Effector CD8-positive, alpha-beta T cell (primary cell): ENCODE measurements around the gene HNF1A.
"Not testable (repeated sequence)": the region's sequence is repeated elsewhere in the genome, so short reads cannot be mapped to it uniquely, and the experiment has no call there.

ENCODE experiments used
- DNase-seq: peaks from one replicate; lab custom pipeline; 2025; lab: John Stamatoyannopoulos, UW

The HNF1A gene

GRCh38 chr12:121011820-121012219 lies 33.5 kb downstream of the HNF1A start:
- no peak for DNase-seq

GRCh38 chr12:121013715-121014114 lies 35.4 kb downstream of the HNF1A start:
- DNase-seq: no peak

GRCh38 chr12:121015825-121016766 lies 37.8 kb downstream of the HNF1A start, which contains the start of gene C12orf43:
Gene C12orf43 (minus strand): TSS chr12:121016487. CDS start chr12:121016474, 13 bp downstream.
- peak; percentile 86 for DNase-seq

GRCh38 chr12:121017966-121018491 lies 39.7 kb downstream of the HNF1A start:
- no peak for DNase-seq

GRCh38 chr12:121018860-121019617 lies 40.7 kb downstream of the HNF1A start:
- no peak for DNase-seq

- no peak for DNase-seq
Observed at GRCh38 chr12:121021754-121022153, 43.4 kb downstream of the HNF1A start.

- no peak for DNase-seq
Observed at GRCh38 chr12:121022713-121023112, 44.4 kb downstream of the HNF1A start.

GRCh38 chr12:121023799-121024198 lies 45.5 kb downstream of the HNF1A start:
- no peak for DNase-seq

GRCh38 chr12:121025442-121026226 lies 47.3 kb downstream of the HNF1A start:
- DNase-seq: no peak

- DNase-seq: no peak
Observed at GRCh38 chr12:121026274-121027045, 48.1 kb downstream of the HNF1A start.

- DNase-seq: no peak
Observed at GRCh38 chr12:121030576-121031212, 52.4 kb downstream of the HNF1A start.

GRCh38 chr12:121033625-121034349 lies 55.4 kb downstream of the HNF1A start:
- no peak for DNase-seq

GRCh38 chr12:121034616-121035305 lies 56.4 kb downstream of the HNF1A start:
- no peak for DNase-seq

GRCh38 chr12:121036810-121037326 lies 58.5 kb downstream of the HNF1A start:
- DNase-seq: no peak

GRCh38 chr12:121038861-121039668 lies 60.7 kb downstream of the HNF1A start, which contains the start of gene OASL:
Gene OASL (minus strand): TSS chr12:121039246. CDS start chr12:121038971, 275 bp downstream.
- DNase-seq: peak; percentile 18

GRCh38 chr12:121043067-121043466 lies 64.7 kb downstream of the HNF1A start:
- DNase-seq: no peak

- not testable (repeated sequence) for DNase-seq
Observed at GRCh38 chr12:121047400-121047799, 69.1 kb downstream of the HNF1A start.

- no peak for DNase-seq
Observed at GRCh38 chr12:121048442-121048841, 70.1 kb downstream of the HNF1A start.
